PC-3 (cell line): ENCODE results near the gene PCDHGA3.

Experiments
- EZH2phosphoT487 ChIP-seq: fragments of 300-600 bp; sonication (generic); IDR thresholded peaks from 2 replicates; pipeline ENCODE4 v1.6.1; 2018; ENCODE audit warnings: mild to moderate bottlenecking, antibody characterized with exemption, low read length, borderline replicate concordance
- TF ChIP-seq, protein P1 (sequence below): fragments of 300-600 bp; sonication (generic); conservative IDR thresholded peaks from 2 replicates; pipeline ENCODE4 v1.5.1; 2017; ENCODE audit warnings: antibody characterized with exemption, low read depth, mild to moderate bottlenecking, low read length

DNA sequence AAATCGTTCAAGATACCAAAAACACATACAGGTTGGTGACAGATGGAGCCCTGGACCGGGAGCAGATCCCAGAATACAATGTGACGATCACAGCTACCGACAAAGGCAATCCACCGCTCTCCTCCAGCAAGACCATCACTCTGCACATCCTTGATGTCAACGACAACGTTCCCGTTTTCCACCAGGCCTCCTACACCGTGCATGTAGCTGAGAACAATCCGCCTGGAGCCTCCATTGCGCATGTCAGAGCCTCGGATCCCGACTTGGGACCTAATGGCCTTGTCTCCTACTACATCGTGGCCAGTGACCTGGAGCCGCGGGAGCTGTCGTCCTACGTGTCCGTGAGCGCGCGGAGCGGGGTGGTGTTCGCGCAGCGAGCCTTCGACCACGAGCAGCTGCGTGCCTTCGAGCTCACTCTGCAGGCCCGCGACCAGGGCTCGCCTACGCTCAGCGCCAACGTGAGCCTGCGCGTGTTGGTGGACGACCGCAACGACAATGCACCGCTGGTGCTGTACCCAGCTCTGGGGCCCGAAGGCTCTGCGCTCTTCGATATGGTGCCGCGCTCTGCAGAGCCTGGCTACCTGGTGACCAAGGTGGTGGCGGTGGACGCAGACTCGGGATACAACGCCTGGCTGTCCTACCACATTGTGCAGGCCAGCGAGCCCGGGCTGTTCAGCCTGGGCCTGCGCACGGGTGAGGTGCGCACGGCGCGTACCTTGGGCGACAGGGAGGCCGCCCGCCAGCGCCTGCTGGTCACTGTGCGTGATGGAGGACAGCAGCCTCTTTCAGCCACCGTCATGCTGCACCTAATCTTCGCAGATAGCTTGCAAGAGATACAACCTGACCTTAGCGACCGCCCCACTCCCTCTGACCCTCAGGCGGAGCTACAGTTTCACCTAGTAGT, 28.2 kb downstream of the PCDHGA3 start:
- TF ChIP-seq, protein P1, sequence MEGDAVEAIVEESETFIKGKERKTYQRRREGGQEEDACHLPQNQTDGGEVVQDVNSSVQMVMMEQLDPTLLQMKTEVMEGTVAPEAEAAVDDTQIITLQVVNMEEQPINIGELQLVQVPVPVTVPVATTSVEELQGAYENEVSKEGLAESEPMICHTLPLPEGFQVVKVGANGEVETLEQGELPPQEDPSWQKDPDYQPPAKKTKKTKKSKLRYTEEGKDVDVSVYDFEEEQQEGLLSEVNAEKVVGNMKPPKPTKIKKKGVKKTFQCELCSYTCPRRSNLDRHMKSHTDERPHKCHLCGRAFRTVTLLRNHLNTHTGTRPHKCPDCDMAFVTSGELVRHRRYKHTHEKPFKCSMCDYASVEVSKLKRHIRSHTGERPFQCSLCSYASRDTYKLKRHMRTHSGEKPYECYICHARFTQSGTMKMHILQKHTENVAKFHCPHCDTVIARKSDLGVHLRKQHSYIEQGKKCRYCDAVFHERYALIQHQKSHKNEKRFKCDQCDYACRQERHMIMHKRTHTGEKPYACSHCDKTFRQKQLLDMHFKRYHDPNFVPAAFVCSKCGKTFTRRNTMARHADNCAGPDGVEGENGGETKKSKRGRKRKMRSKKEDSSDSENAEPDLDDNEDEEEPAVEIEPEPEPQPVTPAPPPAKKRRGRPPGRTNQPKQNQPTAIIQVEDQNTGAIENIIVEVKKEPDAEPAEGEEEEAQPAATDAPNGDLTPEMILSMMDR: no peak
- no peak for TF ChIP-seq EZH2phosphoT487
